SK-N-SH (cell line): ENCODE measurements around the gene ORMDL2. TPM values are rescaled to one million over a fixed set of nuclear protein-coding genes. Genes with fewer than 3 reads are reported as not detected.

ENCODE experiments used
- CTCF ChIA-PET: fragments of 300-600, 350-600 bp; formaldehyde crosslinking; extraction: SDS; loops from one replicate; lab custom pipeline; 2021; lab: Yijun Ruan, JAX
- POLR2A ChIA-PET: fragments of 350-600 bp; sonication (Branson Sonifier 250); formaldehyde crosslinking; extraction: SDS; loops from one replicate; lab custom pipeline; 2020; ENCODE audit warnings: antibody characterized with exemption, inconsistent platforms; lab: Yijun Ruan, JAX
- DNase-seq: peaks from one replicate; pipeline ENCODE4 v3.0.0; 2012
- H2AFZ ChIP-seq: fragments of 200-600 bp; sonication (generic); 2 replicates; pipeline ENCODE4 v1.8.1; 2016; ENCODE audit warnings: antibody characterized with exemption, mild to moderate bottlenecking, low read depth
- H3F3A ChIP-seq: fragments of 200-600 bp; sonication (generic); replicated peaks from 2 replicates; pipeline ENCODE3; 2016; ENCODE audit warnings: antibody characterized with exemption, mild to moderate bottlenecking; ENCODE audit not compliant: insufficient read depth
- H3K27ac ChIP-seq, 2 experiments: fragments of 200-500 bp in 1 of 2; fragments of 200-600 bp in 1 of 2; sonication (Bioruptor generic) in 1 of 2; sonication (generic), shearing (Covaris generic) in 1 of 2; 2 replicates each; pipeline versions ENCODE4 v1.5.1 to v1.6.1; 2014 to 2016; ENCODE audit warnings: low read depth in 2 of 2, inconsistent platforms in 1 of 2, low read length in 1 of 2, mild to moderate bottlenecking in 1 of 2, mixed read lengths in 1 of 2
- H3K27me3 ChIP-seq: fragments of 200-600 bp; sonication (generic), shearing (Covaris generic); 2 replicates; pipeline ENCODE4 v1.6.1; 2016; ENCODE audit warnings: mixed run types; ENCODE audit not compliant: insufficient read depth
- H3K36me3 ChIP-seq, 2 experiments: fragments of 200-500 bp in 1 of 2; fragments of 200-600 bp in 1 of 2; sonication (Bioruptor generic) in 1 of 2; sonication (generic) in 1 of 2; replicated peaks in 1 of 2; 2 replicates each; pipeline versions ENCODE3 to v1.5.1; 2014 to 2016; ENCODE audit warnings: low read length in 1 of 2, mild to moderate bottlenecking in 1 of 2; ENCODE audit not compliant: insufficient read depth in 2 of 2, control insufficient read depth in 1 of 2
- H3K4me1 ChIP-seq, 2 experiments: fragments of 200-500 bp in 1 of 2; fragments of 200-600 bp in 1 of 2; sonication (Bioruptor generic) in 1 of 2; sonication (generic), shearing (Covaris generic) in 1 of 2; 2 replicates each; pipeline versions ENCODE4 v1.5.1 to v1.6.1; 2014 to 2016; ENCODE audit warnings: low read depth in 1 of 2, low read length in 1 of 2, mixed run types in 1 of 2; ENCODE audit not compliant: insufficient read depth in 2 of 2, control insufficient read depth in 1 of 2
- H3K4me2 ChIP-seq: fragments of 200-600 bp; sonication (generic), shearing (Covaris generic); 2 replicates; pipeline ENCODE4 v1.6.1; 2017; ENCODE audit warnings: mixed run types
- H3K4me3 ChIP-seq, 2 experiments: fragments of 200-500 bp in 1 of 2; fragments of 200-600 bp in 1 of 2; sonication (Bioruptor generic) in 1 of 2; sonication (generic), shearing (Covaris generic) in 1 of 2; 2 replicates each; pipeline versions ENCODE4 v1.5.1 to v1.8.1; 2014 to 2016; ENCODE audit warnings: low read depth in 2 of 2, inconsistent platforms in 1 of 2, low read length in 1 of 2, mild to moderate bottlenecking in 1 of 2, mixed read lengths in 1 of 2, moderate library complexity in 1 of 2
- H3K79me2 ChIP-seq: fragments of 200-600 bp; sonication (generic); 2 replicates; pipeline ENCODE4 v1.8.1; 2017; ENCODE audit warnings: mild to moderate bottlenecking; ENCODE audit not compliant: insufficient read depth
- H3K9ac ChIP-seq: fragments of 200-600 bp; sonication (generic); 2 replicates; pipeline ENCODE4 v1.6.1; 2017; ENCODE audit warnings: mixed run types
- H3K9me2 ChIP-seq: fragments of 200-600 bp; sonication (generic); 2 replicates; pipeline ENCODE4 v1.6.1; 2017; ENCODE audit warnings: mixed run types
- H3K9me3 ChIP-seq: fragments of 200-600 bp; sonication (generic); 2 replicates; pipeline ENCODE4 v1.6.1; 2017; ENCODE audit warnings: mixed run types, mild to moderate bottlenecking, moderate library complexity
- H4K20me1 ChIP-seq: fragments of 200-600 bp; sonication (generic); 2 replicates; pipeline ENCODE4 v1.6.1; 2017; ENCODE audit warnings: mild to moderate bottlenecking, mixed run types; ENCODE audit not compliant: insufficient read depth
- CHD2 ChIP-seq: fragments of 150-350 bp; IDR thresholded peaks from 2 replicates; pipeline ENCODE4 v1.6.1; 2018; ENCODE audit warnings: low read length; ENCODE audit not compliant: partially characterized antibody
- ELF1 ChIP-seq: IDR thresholded peaks from 2 replicates; pipeline ENCODE4 v1.4.0; 2012
- GABPA ChIP-seq: IDR thresholded peaks from 2 replicates; pipeline ENCODE4 v1.4.0; 2012; ENCODE audit warnings: low read depth, mild to moderate bottlenecking
- GATA2 ChIP-seq: sonication (generic); formaldehyde crosslinking; IDR thresholded peaks from 2 replicates; pipeline ENCODE4 v1.5.0; 2020; ENCODE audit warnings: mild to moderate bottlenecking, missing genetic modification reagents
- MXI1 ChIP-seq: IDR thresholded peaks from 2 replicates; pipeline ENCODE4 v1.6.1; 2012; ENCODE audit warnings: mild to moderate bottlenecking, low read depth, low read length, improper control_type of control experiment
- POLR2AphosphoS5 ChIP-seq: IDR thresholded peaks from 2 replicates; pipeline ENCODE4 v1.6.1; 2012; ENCODE audit warnings: low read depth, low read length
- RAD21 ChIP-seq: IDR thresholded peaks from 2 replicates; pipeline ENCODE4 v1.6.1; 2012; ENCODE audit warnings: mild to moderate bottlenecking, low read length
- RCOR1 ChIP-seq: fragments of 150-350 bp; IDR thresholded peaks from 2 replicates; pipeline ENCODE4 v1.6.1; 2017; ENCODE audit warnings: antibody characterized with exemption, low read length
- REST ChIP-seq: IDR thresholded peaks from 2 replicates; pipeline ENCODE4 v1.6.1; 2012; ENCODE audit warnings: mild to moderate bottlenecking, low read depth, low read length, moderate library complexity
- SIN3A ChIP-seq: IDR thresholded peaks from 2 replicates; pipeline ENCODE4 v1.6.1; 2012; ENCODE audit warnings: low read depth, mild to moderate bottlenecking, low read length, moderate library complexity, borderline replicate concordance
- SMC3 ChIP-seq: IDR thresholded peaks from 2 replicates; pipeline ENCODE4 v1.6.1; 2012; ENCODE audit warnings: low read depth, low read length, improper control_type of control experiment
- USF1 ChIP-seq: IDR thresholded peaks from 2 replicates; pipeline ENCODE4 v1.4.0; 2012; ENCODE audit warnings: low read depth, borderline replicate concordance
- WGBS: methylation state at CpG from one replicate; pipeline ENCODE4 v1.1.6; 2017; ENCODE audit warnings: low lambda C conversion rate; 5-methylcytosine and 5-hydroxymethylcytosine counted together
- polyA plus RNA-seq, 3 experiments: library from polyadenylated mRNA; depleted of rRNA; stranded (reverse); fragments of >200 nt; gene quantifications; 2 replicates each; pipeline ENCODE4 v1.2.3, GENCODE V29; 2012
- TF ChIP-seq, protein P1 (sequence below): fragments of 200-600 bp; sonication (generic); IDR thresholded peaks from 2 replicates; pipeline ENCODE4 v1.6.1; 2017; ENCODE audit warnings: antibody characterized with exemption, mild to moderate bottlenecking, moderate library complexity

Gene ORMDL2
- polyA plus RNA-seq, 1 of the 3 experiments (the other 2 are of a cell fraction), result 37.3 TPM

GRCh38 chr12:55797068-55797467, 20.8 kb upstream of the ORMDL2 start:
- H2AFZ ChIP-seq, result no peak overlapping the region
- POLR2A ChIA-PET, result no interaction called here
- H3K27me3 ChIP-seq, result no peaks in the 10 kb centered on the region
- peaks cover 14% of the 10 kb centered on the region for H3F3A ChIP-seq
- CTCF ChIA-PET, result interaction anchor here (0.6 to 19.8 kb wide), 26 partner anchors 8 to 183 kb away, joined by 3 to 358 read pairs (median 5); partner anchors contain the start of genes GDF11, ORMDL2 and SARNP
- no peaks in the 10 kb centered on the region for H3K4me1 ChIP-seq
- no peaks in the 10 kb centered on the region for H3K9me2 ChIP-seq
- no peak overlapping the region for H3K27ac ChIP-seq
- H3K9ac ChIP-seq, result no peak overlapping the region
- no peaks in the 10 kb centered on the region; the same call in 1 of the 2 replicates for H4K20me1 ChIP-seq
- H3K4me3 ChIP-seq, result no peak overlapping the region; a peak in 1 of 4 replicates
- H3K9me3 ChIP-seq, result no peaks in the 10 kb centered on the region
- DNase-seq, result peak; percentile 68
- peaks cover 60% of the 10 kb centered on the region for H3K79me2 ChIP-seq
- peaks cover 59 to 85% of the 10 kb centered on the region in 2 experiments for H3K36me3 ChIP-seq
- TF ChIP-seq RCOR1, result no peak
- no peak for TF ChIP-seq USF1
- TF ChIP-seq, protein P1, sequence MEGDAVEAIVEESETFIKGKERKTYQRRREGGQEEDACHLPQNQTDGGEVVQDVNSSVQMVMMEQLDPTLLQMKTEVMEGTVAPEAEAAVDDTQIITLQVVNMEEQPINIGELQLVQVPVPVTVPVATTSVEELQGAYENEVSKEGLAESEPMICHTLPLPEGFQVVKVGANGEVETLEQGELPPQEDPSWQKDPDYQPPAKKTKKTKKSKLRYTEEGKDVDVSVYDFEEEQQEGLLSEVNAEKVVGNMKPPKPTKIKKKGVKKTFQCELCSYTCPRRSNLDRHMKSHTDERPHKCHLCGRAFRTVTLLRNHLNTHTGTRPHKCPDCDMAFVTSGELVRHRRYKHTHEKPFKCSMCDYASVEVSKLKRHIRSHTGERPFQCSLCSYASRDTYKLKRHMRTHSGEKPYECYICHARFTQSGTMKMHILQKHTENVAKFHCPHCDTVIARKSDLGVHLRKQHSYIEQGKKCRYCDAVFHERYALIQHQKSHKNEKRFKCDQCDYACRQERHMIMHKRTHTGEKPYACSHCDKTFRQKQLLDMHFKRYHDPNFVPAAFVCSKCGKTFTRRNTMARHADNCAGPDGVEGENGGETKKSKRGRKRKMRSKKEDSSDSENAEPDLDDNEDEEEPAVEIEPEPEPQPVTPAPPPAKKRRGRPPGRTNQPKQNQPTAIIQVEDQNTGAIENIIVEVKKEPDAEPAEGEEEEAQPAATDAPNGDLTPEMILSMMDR, result peak; percentile 68
- no peak for TF ChIP-seq REST
- peak; percentile 62 for TF ChIP-seq CHD2
- peak; percentile 68 for TF ChIP-seq SMC3
- TF ChIP-seq RAD21, result peak; percentile 80
- TF ChIP-seq, all 33 proteins: peak for 4
- no peak overlapping the region for H3K4me2 ChIP-seq
- WGBS, result 63% methylated on average over 5 of the region's 5 CpGs

- POLR2A ChIA-PET, result no interaction called here
- Histone ChIP-seq H4K20me1 (no peaks in the 10 kb centered on the region; the same call in 1 of the 2 replicates), H3K4me1 (no peaks in the 10 kb centered on the region), H3K4me2 (no peak overlapping the region), H3K4me3 (no peak overlapping the region), H3F3A (peaks cover 14% of the 10 kb centered on the region), H3K9ac (no peak overlapping the region), H3K9me2 (no peaks in the 10 kb centered on the region), H2AFZ (no peak overlapping the region), H3K36me3 (peaks cover 59 to 86% of the 10 kb centered on the region in 2 experiments), H3K79me2 (peaks cover 62% of the 10 kb centered on the region), H3K9me3 (no peaks in the 10 kb centered on the region), H3K27me3 (no peaks in the 10 kb centered on the region), H3K27ac (no peak overlapping the region)
- DNase-seq, result no peak
- 64% methylated on average over 4 of the region's 4 CpGs for WGBS
- TF ChIP-seq RAD21 (no peak), SIN3A (no peak), MXI1 (no peak), GATA2 (no peak), ELF1 (no peak), GABPA (no peak), RCOR1 (no peak), POLR2AphosphoS5 (no peak), REST (no peak)
- TF ChIP-seq, protein P1, result no peak
- CTCF ChIA-PET, result interaction anchor here (0.6 to 19.8 kb wide), 20 partner anchors 8 to 141 kb away, joined by 3 to 358 read pairs (median 6); partner anchors contain the start of genes GDF11, ORMDL2 and SARNP
Measured at GRCh38 chr12:55797550-55797949, 20.3 kb upstream of the ORMDL2 start.
